IMR-90 (cell line): ENCODE results near the gene TAGLN3. TPM values are rescaled to one million over a fixed set of nuclear protein-coding genes. Genes with fewer than 3 reads are reported as not detected.
A peak's percentile ranks its signal among the peaks of the same experiment; 100 is the strongest.

Experiments used
- ATAC-seq: fragments of 200-7000 bp; cut with Tn5 transposase; 2 replicates; pipeline ENCODE4 v1.9.1; 2020; ENCODE audit warnings: low read depth, mild to moderate bottlenecking, moderate library complexity
- BruUV-seq: library from RNA; stranded (reverse); fragments of 400-500 nt; replicated peaks from 2 replicates; lab custom pipeline; 2021; lab: Mats Ljungman, UMichigan
- CTCF ChIA-PET: fragments of 300-600 bp; formaldehyde crosslinking; extraction: SDS; loops from one replicate; lab custom pipeline; 2021; ENCODE audit warnings: antibody characterized with exemption; lab: Yijun Ruan, JAX
- POLR2A ChIA-PET: fragments of 300-600 bp; sonication (Branson Sonifier 250); formaldehyde crosslinking; loops from one replicate; lab custom pipeline; 2022; ENCODE audit warnings: antibody characterized with exemption; ENCODE audit not compliant: unreplicated experiment; lab: Charles Lee
- DNase-seq: peaks from one replicate; pipeline ENCODE4 v3.0.0; 2013
- H2AFZ ChIP-seq: replicated peaks from 2 replicates; pipeline ENCODE3; 2013; ENCODE audit warnings: low read length, mild to moderate bottlenecking; ENCODE audit not compliant: poor library complexity
- H2AK5ac ChIP-seq: 2 replicates; pipeline ENCODE4 v1.6.1; 2013; ENCODE audit warnings: low read depth, low read length, inconsistent platforms
- H2AK9ac ChIP-seq: replicated peaks from 2 replicates; pipeline ENCODE3; 2013; ENCODE audit warnings: mild to moderate bottlenecking, low read depth, low read length, moderate library complexity; ENCODE audit not compliant: poor library complexity
- H2BK120ac ChIP-seq: 2 replicates; pipeline ENCODE4 v1.6.1; 2013; ENCODE audit warnings: low read depth, low read length, inconsistent platforms
- H2BK15ac ChIP-seq: 3 replicates; pipeline ENCODE4 v1.6.1; 2013; ENCODE audit warnings: low read depth, low read length, inconsistent platforms
- H2BK20ac ChIP-seq: 2 replicates; pipeline ENCODE4 v1.6.1; 2013; ENCODE audit warnings: low read depth, mild to moderate bottlenecking, inconsistent platforms, low read length, moderate library complexity
- H2BK5ac ChIP-seq: 2 replicates; pipeline ENCODE4 v1.6.1; 2013; ENCODE audit warnings: mild to moderate bottlenecking, low read depth, low read length, inconsistent platforms; ENCODE audit not compliant: poor library complexity, severe bottlenecking
- H3K14ac ChIP-seq: replicated peaks from 2 replicates; pipeline ENCODE4 v1.6.1; 2013; ENCODE audit warnings: low read depth, low read length, inconsistent platforms
- H3K18ac ChIP-seq: 2 replicates; pipeline ENCODE4 v1.6.1; 2013; ENCODE audit warnings: low read depth, low read length, control low read depth
- H3K23ac ChIP-seq: 2 replicates; pipeline ENCODE4 v1.6.1; 2013; ENCODE audit warnings: low read depth, low read length, inconsistent platforms
- H3K27ac ChIP-seq: 2 replicates; pipeline ENCODE4 v1.5.1; 2013; ENCODE audit warnings: mild to moderate bottlenecking, control low read depth, low read length; ENCODE audit not compliant: insufficient read depth
- H3K27me3 ChIP-seq: 2 replicates; pipeline ENCODE4 v1.6.1; 2013; ENCODE audit warnings: low read length; ENCODE audit not compliant: control insufficient read depth, insufficient read depth
- H3K36me3 ChIP-seq: 2 replicates; pipeline ENCODE4 v1.6.1; 2013; ENCODE audit warnings: low read length, mixed read lengths; ENCODE audit not compliant: control insufficient read depth, insufficient read depth
- H3K4ac ChIP-seq: 2 replicates; pipeline ENCODE4 v1.6.1; 2013; ENCODE audit warnings: low read depth, low read length, inconsistent platforms
- H3K4me1 ChIP-seq: 2 replicates; pipeline ENCODE4 v1.6.1; 2013; ENCODE audit warnings: low read length, mixed read lengths; ENCODE audit not compliant: control insufficient read depth, insufficient read depth
- H3K4me2 ChIP-seq: 2 replicates; pipeline ENCODE4 v1.6.1; 2013; ENCODE audit warnings: low read depth, mild to moderate bottlenecking, control low read depth, low read length, moderate library complexity
- H3K4me3 ChIP-seq: 2 replicates; pipeline ENCODE4 v1.5.1; 2013; ENCODE audit warnings: low read depth, mild to moderate bottlenecking, control low read depth, low read length, moderate library complexity; ENCODE audit not compliant: insufficient read depth
- H3K56ac ChIP-seq: 2 replicates; pipeline ENCODE4 v1.6.1; 2013; ENCODE audit warnings: low read length, inconsistent platforms; ENCODE audit not compliant: insufficient read depth; ENCODE audit errors: extremely low read depth
- H3K79me1 ChIP-seq, 2 experiments: 2 replicates each; pipeline ENCODE4 v1.6.1; 2013; ENCODE audit warnings: low read length in 2 of 2, inconsistent platforms in 1 of 2, low read depth in 1 of 2
- H3K9ac ChIP-seq: 2 replicates; pipeline ENCODE4 v1.6.1; 2013; ENCODE audit warnings: low read depth, low read length, control low read depth
- H3K9me1 ChIP-seq: 2 replicates; pipeline ENCODE4 v1.6.1; 2013; ENCODE audit warnings: low read length, inconsistent platforms; ENCODE audit not compliant: insufficient read depth
- H3K9me3 ChIP-seq: 2 replicates; pipeline ENCODE4 v1.6.1; 2013; ENCODE audit warnings: low read length; ENCODE audit not compliant: control insufficient read depth, insufficient read depth
- H4K20me1 ChIP-seq: 2 replicates; pipeline ENCODE4 v1.6.1; 2013; ENCODE audit warnings: low read length, inconsistent platforms; ENCODE audit not compliant: insufficient read depth
- H4K5ac ChIP-seq: 2 replicates; pipeline ENCODE4 v1.6.1; 2013; ENCODE audit warnings: mild to moderate bottlenecking, low read depth, low read length, control low read depth
- H4K8ac ChIP-seq, 2 experiments: 2 replicates each; pipeline ENCODE4 v1.6.1; 2013; ENCODE audit warnings: low read depth in 2 of 2, low read length in 2 of 2, control low read depth in 1 of 2, inconsistent platforms in 1 of 2
- H4K91ac ChIP-seq: 2 replicates; pipeline ENCODE4 v1.6.1; 2013; ENCODE audit warnings: low read depth, low read length, inconsistent platforms; ENCODE audit not compliant: insufficient read depth
- CEBPB ChIP-seq: IDR thresholded peaks from 2 replicates; pipeline ENCODE4 v1.6.1; 2012; ENCODE audit warnings: low read depth, low read length, improper control_type of control experiment
- MXI1 ChIP-seq: IDR thresholded peaks from 2 replicates; pipeline ENCODE4 v1.6.1; 2012; ENCODE audit warnings: low read depth, mild to moderate bottlenecking, low read length, moderate library complexity, borderline replicate concordance
- RFX5 ChIP-seq: IDR thresholded peaks from 2 replicates; pipeline ENCODE4 v1.8.0; 2012; ENCODE audit warnings: low read depth, mild to moderate bottlenecking, low read length, moderate library complexity
- USF2 ChIP-seq: fragments of 150-350 bp; IDR thresholded peaks from 2 replicates; pipeline ENCODE4 v1.6.1; 2017; ENCODE audit warnings: mild to moderate bottlenecking, antibody characterized with exemption, low read length, low read depth
- WGBS, 2 experiments: methylation state at CpG; one replicate each; pipeline versions ENCODE4 v1.1.5 to v1.1.7; 2013; ENCODE audit warnings: missing lambda C conversion rate in 2 of 2; ENCODE audit not compliant: insufficient read length in 1 of 2; ENCODE audit errors: extremely low coverage in 2 of 2; 5-methylcytosine and 5-hydroxymethylcytosine counted together
- dilution Hi-C: fragments of 300-500 bp; cut with HindIII; formaldehyde crosslinking; loops from one replicate; pipeline ENCODE4 v1.14.3; 2018; ENCODE audit warnings: low sequenced_read_pairs; ENCODE audit not compliant: unreplicated experiment
- in situ Hi-C: fragments of 300-500 bp; cut with MboI; formaldehyde crosslinking; loops from 3 replicates; pipeline ENCODE4 v1.14.3; 2019; ENCODE audit warnings: low sequenced_read_pairs, inconsistent platforms, mixed read lengths
- intact Hi-C: fragments of 100-400 bp; cut with micrococcal nuclease; formaldehyde crosslinking; loops from 2 replicates; pipeline ENCODE4 v1.10.0; 2022
- polyA plus RNA-seq, 3 experiments: library from polyadenylated mRNA; depleted of rRNA; stranded (reverse); fragments of >200 nt; gene quantifications; 2 replicates each; pipeline ENCODE4 v1.2.3, GENCODE V29; 2012; ENCODE audit warnings: low replicate concordance in 1 of 3
- total RNA-seq: library from RNA; depleted of rRNA; stranded (reverse); fragments of >200 nt; gene quantifications from 2 replicates; pipeline ENCODE4 v1.2.3, GENCODE V29; 2012

Gene TAGLN3
- total and polyA plus RNA-seq, 2 of the 4 experiments (the other 2 are of a cell fraction) = 3.2 to 7.7 TPM

GRCh38 chr3:111978583-111979433, 19.9 kb upstream of the TAGLN3 start, which contains the start of gene ABHD10:
Gene ABHD10 (plus strand): TSS chr3:111979026. CDS start chr3:111979062, 36 bp downstream.
- TF ChIP-seq MXI1 = peak; percentile 42; the same call in 1 of the 2 replicates
- TF ChIP-seq CEBPB = peak; percentile 74
- TF ChIP-seq USF2 = peak; percentile 5; the same call in 1 of the 2 replicates
- TF ChIP-seq RFX5 = no peak
- POLR2A ChIA-PET = no interaction called here
- Histone ChIP-seq H3K9me1 (no peaks in the 10 kb centered on the region), H3K9me3 (no peaks in the 10 kb centered on the region), H3K18ac (peak within 1 kb of the TSS; percentile 8; the same call in 1 of the 2 replicates), H2BK5ac (peak within 1 kb of the TSS; percentile 83), H4K91ac (peak within 1 kb of the TSS; percentile 64), H2BK20ac (0 out of 2 replicates have a peak within 1 kb of the TSS, but pooled peaks have one; percentile 1), H3K14ac (peak within 1 kb of the TSS; percentile 63), H3K36me3 (peaks cover 2% of the 10 kb centered on the region), H3K56ac (peak within 1 kb of the TSS; percentile 67), H3K79me1 (peaks cover 14 to 23% of the 10 kb centered on the region in 2 experiments), H3K4me1 (peaks cover 4% of the 10 kb centered on the region; the same call in 1 of the 2 replicates), H2BK120ac (peak within 1 kb of the TSS; percentile 63), H3K4me3 (peak within 1 kb of the TSS; percentile 80), H2AK9ac (peak within 1 kb of the TSS; percentile 73), H3K4me2 (peak within 1 kb of the TSS; percentile 96), H2AFZ (peak within 1 kb of the TSS; percentile 96), H3K23ac (peak within 1 kb of the TSS; percentile 65), H4K8ac (peak within 1 kb of the TSS; percentile 84 to 98), H2AK5ac (0 out of 2 replicates have a peak within 1 kb of the TSS, but pooled peaks have one; percentile 31), H4K20me1 (no peaks in the 10 kb centered on the region), H3K27me3 (no peaks in the 10 kb centered on the region), H2BK15ac (peak within 1 kb of the TSS; percentile 67; the same call in 1 of the 3 replicates), H3K4ac (peak within 1 kb of the TSS; percentile 86), H3K27ac (peak within 1 kb of the TSS; percentile 85), H4K5ac (peak within 1 kb of the TSS; percentile 69), H3K9ac (peak within 1 kb of the TSS; percentile 78)
- 2% methylated on average over 33 of the region's 61 CpGs; no CpG with 5 or more reads in 1 of the 2 experiments for WGBS, 2 experiments
- in situ Hi-C loops (no loop called here), intact Hi-C loops (no loop called here), dilution Hi-C loops (no loop called here)
- peak; percentile 98 for DNase-seq
- peak; percentile 96 for ATAC-seq
- no TSS peak for BruUV-seq
- CTCF ChIA-PET = interaction anchor here (0.7 to 2.6 kb wide), 6 partner anchors 8 to 261 kb away, joined by 3 to 11 read pairs (median 4); no protein-coding TSS in a partner anchor
